HepG2 (cell line): ENCODE results near the gene PLIN3. TPM values are rescaled to one million over a fixed set of nuclear protein-coding genes. Genes with fewer than 3 reads are reported as not detected.

Experiments
- ARNTL ChIP-seq: sonication (generic); formaldehyde crosslinking; IDR thresholded peaks from 2 replicates; pipeline ENCODE4 v1.4.0; 2020; ENCODE audit warnings: mild to moderate bottlenecking, missing genetic modification reagents
- ELF3 ChIP-seq: IDR thresholded peaks from 2 replicates; pipeline ENCODE4 v1.6.1; 2016; ENCODE audit warnings: missing genetic modification reagents, missing compliant biosample characterization
- FLYWCH1 ChIP-seq: sonication (generic); formaldehyde crosslinking; IDR thresholded peaks from 2 replicates; pipeline ENCODE4 v1.8.1; 2023; ENCODE audit warnings: mild to moderate bottlenecking, missing genetic modification reagents
- GLI4 ChIP-seq: sonication (generic); formaldehyde crosslinking; IDR thresholded peaks from 2 replicates; pipeline ENCODE4 v1.5.1; 2020; ENCODE audit warnings: missing genetic modification reagents, mild to moderate bottlenecking, moderate library complexity, borderline replicate concordance
- GPN1 ChIP-seq: sonication (generic); formaldehyde crosslinking; IDR thresholded peaks from 2 replicates; pipeline ENCODE4 v1.5.1; 2020; ENCODE audit warnings: missing genetic modification reagents, borderline replicate concordance
- GZF1 ChIP-seq: sonication (generic); formaldehyde crosslinking; IDR thresholded peaks from 2 replicates; pipeline ENCODE4 v1.5.1; 2020; ENCODE audit warnings: mild to moderate bottlenecking, missing genetic modification reagents
- KDM3A ChIP-seq: IDR thresholded peaks from 2 replicates; pipeline ENCODE4 v1.6.1; 2018; ENCODE audit warnings: low read depth, missing compliant biosample characterization
- KMT2A ChIP-seq: sonication (generic); formaldehyde crosslinking; IDR thresholded peaks from 2 replicates; pipeline ENCODE4 v1.4.0; 2020; ENCODE audit warnings: missing genetic modification reagents
- NFKB2 ChIP-seq: sonication (generic); formaldehyde crosslinking; IDR thresholded peaks from 2 replicates; pipeline ENCODE4 v1.4.0; 2020; ENCODE audit warnings: missing genetic modification reagents, borderline replicate concordance
- NFYB ChIP-seq: sonication (generic); formaldehyde crosslinking; IDR thresholded peaks from 2 replicates; pipeline ENCODE4 v1.4.0; 2020; ENCODE audit warnings: missing genetic modification reagents
- RAD51 ChIP-seq: fragments of 450-650 bp; IDR thresholded peaks from 2 replicates; pipeline ENCODE4 v1.6.1; 2016; ENCODE audit warnings: borderline replicate concordance
- RARG ChIP-seq: sonication (generic); formaldehyde crosslinking; IDR thresholded peaks from 2 replicates; pipeline ENCODE4 v1.4.0; 2020; ENCODE audit warnings: low read depth, mild to moderate bottlenecking, missing genetic modification reagents
- REL ChIP-seq: sonication (generic); formaldehyde crosslinking; conservative IDR thresholded peaks from 2 replicates; pipeline ENCODE4 v1.8.0; 2022; ENCODE audit warnings: mild to moderate bottlenecking, missing genetic modification reagents, moderate library complexity
- RFX3 ChIP-seq: IDR thresholded peaks from 2 replicates; pipeline ENCODE4 v1.6.1; 2016; ENCODE audit warnings: missing biosample characterization, missing genetic modification reagents
- TCF12 ChIP-seq, 2 experiments: fragments of 450-650 bp in 1 of 2; sonication (generic) in 1 of 2; formaldehyde crosslinking in 1 of 2; IDR thresholded peaks; 2 replicates each; pipeline versions ENCODE4 v1.6.1 to v1.8.0; 2017 to 2022; ENCODE audit warnings: antibody characterized with exemption in 1 of 2, mild to moderate bottlenecking in 1 of 2, missing genetic modification reagents in 1 of 2, moderate library complexity in 1 of 2
- ZFP1 ChIP-seq: IDR thresholded peaks from 2 replicates; pipeline ENCODE4 v1.6.1; 2016
- ZNF329 ChIP-seq: sonication (generic); formaldehyde crosslinking; IDR thresholded peaks from 2 replicates; pipeline ENCODE4 v1.9.0; 2021; ENCODE audit warnings: low read depth, mild to moderate bottlenecking, missing genetic modification reagents
- ZNF350 ChIP-seq: sonication (generic); formaldehyde crosslinking; IDR thresholded peaks from 2 replicates; pipeline ENCODE4 v1.4.0; 2020; ENCODE audit warnings: mild to moderate bottlenecking, low read depth, missing genetic modification reagents, borderline replicate concordance
- ZNF788 ChIP-seq: sonication (generic); formaldehyde crosslinking; IDR thresholded peaks from 2 replicates; pipeline ENCODE4 v1.5.0; 2020; ENCODE audit warnings: mild to moderate bottlenecking, missing genetic modification reagents, borderline replicate concordance
- polyA plus RNA-seq, 8 experiments: library from polyadenylated mRNA; depleted of rRNA in 3 of 8; stranded (reverse) in 7 of 8; unstranded in 1 of 8; fragments of >200 nt; fragmentation: Illumina TruSeq in 4 of 8; extraction: Trizol in 4 of 8; gene quantifications; 2 replicates each; pipeline versions ENCODE4 v1.2.1 to v1.2.3, GENCODE V29; 2011 to 2016; ENCODE audit warnings: low read depth in 4 of 8, missing spikeins in 1 of 8, mixed read lengths in 1 of 8; ENCODE audit not compliant: insufficient read depth in 1 of 8
- total RNA-seq, 5 experiments: library from RNA; depleted of rRNA; stranded (reverse); fragments of >200 nt; fragmentation: Illumina TruSeq; extraction: Trizol; gene quantifications; 2 replicates each; pipeline ENCODE4 v1.2.3, GENCODE V29; 2016; ENCODE audit warnings: low read depth in 1 of 5
- TF ChIP-seq, protein P1 (sequence below): sonication (generic); formaldehyde crosslinking; IDR thresholded peaks from 2 replicates; pipeline ENCODE4 v1.4.0; 2020; ENCODE audit warnings: missing genetic modification reagents
- TF ChIP-seq, protein P2 (sequence below): sonication (generic); formaldehyde crosslinking; IDR thresholded peaks from 2 replicates; pipeline ENCODE4 v1.4.0; 2020; ENCODE audit warnings: missing genetic modification reagents
- TF ChIP-seq, protein P3 (sequence below): sonication (generic); formaldehyde crosslinking; IDR thresholded peaks from 2 replicates; pipeline ENCODE4 v1.4.0; 2020; ENCODE audit warnings: missing genetic modification reagents
- TF ChIP-seq, protein P4 (sequence below): sonication (generic); formaldehyde crosslinking; IDR thresholded peaks from 2 replicates; pipeline ENCODE4 v1.4.0; 2020; ENCODE audit warnings: missing genetic modification reagents, mild to moderate bottlenecking, borderline replicate concordance

Gene PLIN3
- total and polyA plus RNA-seq, 2 of the 13 experiments (the other 11 are each of a cell fraction or from before 2014, with no cell fraction given), result 49.3 to 57.9 TPM

DNA sequence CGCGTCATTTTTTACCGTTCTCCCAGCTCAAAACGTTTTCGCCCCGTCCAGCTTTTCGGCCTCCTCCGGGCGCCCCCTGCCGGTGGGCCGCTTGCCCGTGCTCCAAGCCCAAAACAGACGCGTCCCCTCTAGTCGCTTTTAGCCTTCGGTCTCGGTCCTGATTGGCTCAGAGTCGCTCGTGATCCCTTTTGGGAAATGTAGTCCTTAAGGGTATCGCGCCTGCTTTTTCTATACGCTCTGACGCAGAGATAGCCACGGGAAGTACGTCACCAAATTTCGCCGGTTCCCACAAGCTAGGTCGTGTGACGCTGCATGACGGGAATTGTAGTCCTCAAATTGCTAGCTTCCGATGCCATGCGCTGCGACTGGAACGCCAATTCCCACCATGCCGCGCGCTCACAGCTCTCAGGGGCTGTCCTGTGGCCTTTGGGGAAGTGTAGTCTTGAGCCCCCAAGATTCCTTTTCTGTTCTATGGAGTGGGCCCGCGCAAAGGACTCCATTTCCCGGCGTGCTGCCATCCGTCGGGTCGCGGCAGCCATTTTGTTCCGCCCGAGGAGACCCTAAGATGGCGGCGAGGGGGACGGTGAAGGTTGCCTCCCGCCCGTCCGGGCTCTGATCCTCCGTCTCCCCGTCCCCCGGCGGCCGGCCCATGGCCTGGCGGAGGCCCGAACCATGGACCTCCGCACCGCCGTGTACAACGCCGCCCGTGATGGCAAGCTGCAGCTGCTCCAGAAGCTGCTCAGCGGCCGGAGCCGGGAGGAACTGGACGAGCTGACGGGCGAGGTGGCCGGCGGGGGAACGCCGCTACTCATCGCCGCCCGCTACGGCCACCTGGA lies 76.1 kb downstream of the PLIN3 start, which contains the start of gene FEM1A (continued):
- TF ChIP-seq ELF3 (CRISPR knock-in tag) (peak; percentile 8; the same call in 1 of the 2 replicates), RAD51 (0 out of 2 replicates have a peak, but pooled peaks have one; percentile 10), RARG (CRISPR knock-in tag) (no peak), ZNF329 (CRISPR knock-in tag) (peak; percentile 46; the same call in 1 of the 2 replicates), GPN1 (CRISPR knock-in tag) (no peak), TCF12 (IDR thresholded peaks at IDR 0.05) (no peak), TCF12 (CRISPR knock-in tag; IDR thresholded peaks at IDR 0.05) (0 out of 2 replicates have a peak, but pooled peaks have one; percentile 41), NFKB2 (CRISPR knock-in tag) (peak; percentile 58; the same call in 1 of the 2 replicates), ZNF350 (CRISPR knock-in tag) (peak; percentile 68; the same call in 1 of the 2 replicates), ZNF788 (CRISPR knock-in tag) (peak; percentile 29; the same call in 1 of the 2 replicates), GLI4 (CRISPR knock-in tag) (peak; percentile 75; the same call in 1 of the 2 replicates), ARNTL (CRISPR knock-in tag) (0 out of 2 replicates have a peak, but pooled peaks have one; percentile 34), ZFP1 (CRISPR knock-in tag) (no peak), KDM3A (CRISPR knock-in tag) (peak; percentile 12; the same call in 1 of the 2 replicates), NFYB (CRISPR knock-in tag) (peak; percentile 87), KMT2A (CRISPR knock-in tag) (peak; percentile 82), FLYWCH1 (no peak), GZF1 (0 out of 2 replicates have a peak, but pooled peaks have one; percentile 16), REL (CRISPR knock-in tag) (0 out of 2 replicates have a peak, but pooled peaks have one; percentile 11), RFX3 (CRISPR knock-in tag) (no peak)
- TF ChIP-seq, protein P1, sequence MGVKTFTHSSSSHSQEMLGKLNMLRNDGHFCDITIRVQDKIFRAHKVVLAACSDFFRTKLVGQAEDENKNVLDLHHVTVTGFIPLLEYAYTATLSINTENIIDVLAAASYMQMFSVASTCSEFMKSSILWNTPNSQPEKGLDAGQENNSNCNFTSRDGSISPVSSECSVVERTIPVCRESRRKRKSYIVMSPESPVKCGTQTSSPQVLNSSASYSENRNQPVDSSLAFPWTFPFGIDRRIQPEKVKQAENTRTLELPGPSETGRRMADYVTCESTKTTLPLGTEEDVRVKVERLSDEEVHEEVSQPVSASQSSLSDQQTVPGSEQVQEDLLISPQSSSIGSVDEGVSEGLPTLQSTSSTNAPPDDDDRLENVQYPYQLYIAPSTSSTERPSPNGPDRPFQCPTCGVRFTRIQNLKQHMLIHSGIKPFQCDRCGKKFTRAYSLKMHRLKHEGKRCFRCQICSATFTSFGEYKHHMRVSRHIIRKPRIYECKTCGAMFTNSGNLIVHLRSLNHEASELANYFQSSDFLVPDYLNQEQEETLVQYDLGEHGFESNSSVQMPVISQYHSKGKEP, result 0 out of 2 replicates have a peak, but pooled peaks have one; percentile 36
- TF ChIP-seq, protein P2, sequence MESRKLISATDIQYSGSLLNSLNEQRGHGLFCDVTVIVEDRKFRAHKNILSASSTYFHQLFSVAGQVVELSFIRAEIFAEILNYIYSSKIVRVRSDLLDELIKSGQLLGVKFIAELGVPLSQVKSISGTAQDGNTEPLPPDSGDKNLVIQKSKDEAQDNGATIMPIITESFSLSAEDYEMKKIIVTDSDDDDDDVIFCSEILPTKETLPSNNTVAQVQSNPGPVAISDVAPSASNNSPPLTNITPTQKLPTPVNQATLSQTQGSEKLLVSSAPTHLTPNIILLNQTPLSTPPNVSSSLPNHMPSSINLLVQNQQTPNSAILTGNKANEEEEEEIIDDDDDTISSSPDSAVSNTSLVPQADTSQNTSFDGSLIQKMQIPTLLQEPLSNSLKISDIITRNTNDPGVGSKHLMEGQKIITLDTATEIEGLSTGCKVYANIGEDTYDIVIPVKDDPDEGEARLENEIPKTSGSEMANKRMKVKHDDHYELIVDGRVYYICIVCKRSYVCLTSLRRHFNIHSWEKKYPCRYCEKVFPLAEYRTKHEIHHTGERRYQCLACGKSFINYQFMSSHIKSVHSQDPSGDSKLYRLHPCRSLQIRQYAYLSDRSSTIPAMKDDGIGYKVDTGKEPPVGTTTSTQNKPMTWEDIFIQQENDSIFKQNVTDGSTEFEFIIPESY (CRISPR knock-in tag), result 0 out of 2 replicates have a peak, but pooled peaks have one; percentile 6
- TF ChIP-seq, protein P3, sequence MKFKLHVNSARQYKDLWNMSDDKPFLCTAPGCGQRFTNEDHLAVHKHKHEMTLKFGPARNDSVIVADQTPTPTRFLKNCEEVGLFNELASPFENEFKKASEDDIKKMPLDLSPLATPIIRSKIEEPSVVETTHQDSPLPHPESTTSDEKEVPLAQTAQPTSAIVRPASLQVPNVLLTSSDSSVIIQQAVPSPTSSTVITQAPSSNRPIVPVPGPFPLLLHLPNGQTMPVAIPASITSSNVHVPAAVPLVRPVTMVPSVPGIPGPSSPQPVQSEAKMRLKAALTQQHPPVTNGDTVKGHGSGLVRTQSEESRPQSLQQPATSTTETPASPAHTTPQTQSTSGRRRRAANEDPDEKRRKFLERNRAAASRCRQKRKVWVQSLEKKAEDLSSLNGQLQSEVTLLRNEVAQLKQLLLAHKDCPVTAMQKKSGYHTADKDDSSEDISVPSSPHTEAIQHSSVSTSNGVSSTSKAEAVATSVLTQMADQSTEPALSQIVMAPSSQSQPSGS, result 0 out of 2 replicates have a peak, but pooled peaks have one; percentile 1
- TF ChIP-seq, protein P4, sequence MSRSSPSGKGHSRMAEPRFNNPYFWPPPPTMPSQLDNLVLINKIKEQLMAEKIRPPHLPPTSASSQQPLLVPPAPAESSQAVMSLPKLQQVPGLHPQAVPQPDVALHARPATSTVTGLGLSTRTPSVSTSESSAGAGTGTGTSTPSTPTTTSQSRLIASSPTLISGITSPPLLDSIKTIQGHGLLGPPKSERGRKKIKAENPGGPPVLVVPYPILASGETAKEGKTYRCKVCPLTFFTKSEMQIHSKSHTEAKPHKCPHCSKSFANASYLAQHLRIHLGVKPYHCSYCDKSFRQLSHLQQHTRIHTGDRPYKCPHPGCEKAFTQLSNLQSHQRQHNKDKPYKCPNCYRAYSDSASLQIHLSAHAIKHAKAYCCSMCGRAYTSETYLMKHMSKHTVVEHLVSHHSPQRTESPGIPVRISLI, result peak; percentile 55; the same call in 1 of the 2 replicates
